HepG2 (cell line): Measurements from ENCODE around the gene ERBB4.

Experiments
- GABPB1 ChIP-seq: IDR thresholded peaks from 2 replicates; pipeline ENCODE4 v1.6.1; 2016; ENCODE audit warnings: mild to moderate bottlenecking, missing genetic modification reagents, moderate library complexity, missing compliant biosample characterization
- MBNL3 ChIP-seq: fragments of 250-450 bp; sonication (Bioruptor Pico); conservative IDR thresholded peaks from 2 replicates; pipeline ENCODE4 v1.8.0; 2022; ENCODE audit warnings: mild to moderate bottlenecking, inconsistent platforms
- TF ChIP-seq, protein P1 (sequence below): sonication (generic); formaldehyde crosslinking; IDR thresholded peaks from 2 replicates; pipeline ENCODE4 v1.5.0; 2020; ENCODE audit warnings: mild to moderate bottlenecking, missing genetic modification reagents, moderate library complexity

DNA sequence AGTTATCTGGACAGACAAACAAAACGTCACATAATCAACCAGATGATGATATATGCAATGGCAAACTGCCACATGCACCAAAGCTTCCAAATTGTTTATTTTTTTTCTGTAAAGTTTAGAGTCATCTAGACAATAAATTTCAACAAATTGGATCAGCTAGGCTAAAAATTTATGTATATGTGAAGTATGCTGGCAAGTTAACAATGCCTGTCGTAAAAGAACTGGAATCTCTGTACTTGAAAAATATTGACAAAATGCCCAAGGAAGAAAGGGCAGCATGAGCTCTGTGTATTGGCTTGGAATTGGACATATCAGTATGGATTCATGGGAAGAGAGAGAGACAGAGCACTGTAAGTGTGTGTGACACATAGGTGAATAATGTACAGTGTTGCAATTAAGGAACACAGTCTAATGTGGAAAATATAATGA lies 309.8 kb downstream of the ERBB4 start:
- TF ChIP-seq MBNL3 (CRISPR knock-in tag) (no peak), GABPB1 (CRISPR knock-in tag) (no peak)
- TF ChIP-seq, protein P1, sequence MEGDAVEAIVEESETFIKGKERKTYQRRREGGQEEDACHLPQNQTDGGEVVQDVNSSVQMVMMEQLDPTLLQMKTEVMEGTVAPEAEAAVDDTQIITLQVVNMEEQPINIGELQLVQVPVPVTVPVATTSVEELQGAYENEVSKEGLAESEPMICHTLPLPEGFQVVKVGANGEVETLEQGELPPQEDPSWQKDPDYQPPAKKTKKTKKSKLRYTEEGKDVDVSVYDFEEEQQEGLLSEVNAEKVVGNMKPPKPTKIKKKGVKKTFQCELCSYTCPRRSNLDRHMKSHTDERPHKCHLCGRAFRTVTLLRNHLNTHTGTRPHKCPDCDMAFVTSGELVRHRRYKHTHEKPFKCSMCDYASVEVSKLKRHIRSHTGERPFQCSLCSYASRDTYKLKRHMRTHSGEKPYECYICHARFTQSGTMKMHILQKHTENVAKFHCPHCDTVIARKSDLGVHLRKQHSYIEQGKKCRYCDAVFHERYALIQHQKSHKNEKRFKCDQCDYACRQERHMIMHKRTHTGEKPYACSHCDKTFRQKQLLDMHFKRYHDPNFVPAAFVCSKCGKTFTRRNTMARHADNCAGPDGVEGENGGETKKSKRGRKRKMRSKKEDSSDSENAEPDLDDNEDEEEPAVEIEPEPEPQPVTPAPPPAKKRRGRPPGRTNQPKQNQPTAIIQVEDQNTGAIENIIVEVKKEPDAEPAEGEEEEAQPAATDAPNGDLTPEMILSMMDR (CRISPR knock-in tag) = no peak
